ENCODE data around the gene PIEZO2.

Gene PIEZO2

GRCh38 chr18:11024928-11025669, 124.3 kb downstream of the PIEZO2 start:
- no peak for DNase-seq

DNA sequence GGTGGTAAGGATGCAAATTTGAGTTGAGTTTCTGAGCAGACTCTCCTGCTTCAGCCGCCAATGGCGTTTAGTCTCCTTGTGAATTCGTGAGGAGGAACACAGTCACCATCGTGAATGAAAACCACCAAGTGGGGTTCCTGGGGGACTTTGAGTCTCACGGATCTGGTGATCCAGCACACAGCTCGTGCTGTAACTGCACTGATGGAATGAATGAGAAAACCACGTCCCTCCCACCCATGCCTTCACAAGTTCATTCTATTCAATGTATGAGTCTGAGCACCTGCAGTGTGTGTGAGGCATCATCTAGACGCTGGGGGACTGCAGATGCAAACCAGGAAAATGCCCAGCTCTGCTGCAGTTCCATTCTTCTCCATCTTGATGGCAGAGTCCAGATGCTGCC, 127.9 kb downstream of the PIEZO2 start:
- no peak for DNase-seq

DNA sequence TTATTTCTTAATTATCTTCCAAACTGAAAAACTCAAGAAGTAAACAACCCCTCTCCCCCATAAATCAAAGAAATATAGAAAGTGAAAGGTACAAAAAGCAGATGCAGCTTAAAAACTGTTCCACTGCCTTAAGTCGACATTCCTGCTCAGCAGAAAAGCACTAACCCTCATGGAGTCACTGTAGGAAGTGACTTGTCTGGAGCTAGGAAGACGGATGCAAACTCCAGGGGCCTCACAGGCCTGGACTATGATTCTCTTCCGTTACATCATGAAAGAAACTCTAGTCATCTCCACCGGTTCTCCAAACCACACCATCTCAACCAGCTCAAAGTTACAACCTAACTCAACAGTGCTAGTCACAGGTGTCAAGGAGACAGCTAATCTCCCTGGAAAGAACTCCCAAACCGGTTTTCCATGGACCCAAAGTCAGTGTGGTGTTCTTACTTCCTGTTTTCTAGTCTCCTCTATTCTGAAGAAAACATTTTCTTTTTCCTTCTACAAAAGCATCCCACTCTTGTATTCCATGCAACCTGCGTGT, 128.4 kb downstream of the PIEZO2 start:
- no peak for DNase-seq

- DNase-seq, result no peak
These were observed 129.1 kb downstream of the PIEZO2 start for GRCh38 chr18:11020161-11020853.

DNA sequence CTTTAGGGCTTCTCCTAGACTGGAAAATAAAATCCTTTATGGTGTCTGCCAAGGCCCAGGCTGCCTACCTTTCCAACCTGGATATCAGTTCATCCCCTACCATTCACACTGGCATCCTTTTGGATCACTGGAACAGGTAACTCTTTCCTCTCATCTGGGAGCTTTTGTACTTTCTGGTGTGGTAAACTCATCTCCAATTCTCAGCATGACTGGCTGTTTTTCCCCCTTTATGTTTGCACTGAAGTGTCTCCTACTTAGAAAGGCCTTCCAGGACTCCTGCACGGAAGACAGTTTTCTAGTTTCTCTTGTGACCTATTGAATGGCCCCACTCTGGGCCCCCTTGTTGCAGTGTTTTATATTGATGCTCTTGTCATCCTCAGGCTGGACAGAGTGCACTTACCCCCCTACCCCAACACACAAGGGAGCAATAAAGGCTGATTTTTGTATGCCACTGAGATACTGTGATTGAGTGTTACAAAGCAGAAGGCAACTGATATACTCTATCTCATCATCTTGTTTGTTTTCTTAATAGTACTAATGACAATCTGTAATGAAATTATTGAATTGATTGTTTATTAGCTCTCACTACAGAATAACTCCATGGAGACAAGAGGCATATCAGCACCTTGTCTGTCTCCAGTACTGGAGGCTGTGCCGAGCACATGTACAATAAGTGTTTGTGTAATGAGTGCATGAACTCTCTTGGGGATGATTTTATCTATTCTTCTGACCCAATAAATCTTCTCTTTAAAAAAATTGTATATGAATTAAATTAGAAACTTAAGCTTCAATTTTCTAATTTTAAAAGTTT, 129.9 kb downstream of the PIEZO2 start:
- DNase-seq, result no peak

GRCh38 chr18:11009869-11010268, 139.5 kb downstream of the PIEZO2 start:
- no peak for DNase-seq

GRCh38 chr18:11009147-11009546, 140.2 kb downstream of the PIEZO2 start:
- no peak for DNase-seq

- no peak for DNase-seq
These were observed 140.9 kb downstream of the PIEZO2 start for GRCh38 chr18:11008505-11008904.

DNA sequence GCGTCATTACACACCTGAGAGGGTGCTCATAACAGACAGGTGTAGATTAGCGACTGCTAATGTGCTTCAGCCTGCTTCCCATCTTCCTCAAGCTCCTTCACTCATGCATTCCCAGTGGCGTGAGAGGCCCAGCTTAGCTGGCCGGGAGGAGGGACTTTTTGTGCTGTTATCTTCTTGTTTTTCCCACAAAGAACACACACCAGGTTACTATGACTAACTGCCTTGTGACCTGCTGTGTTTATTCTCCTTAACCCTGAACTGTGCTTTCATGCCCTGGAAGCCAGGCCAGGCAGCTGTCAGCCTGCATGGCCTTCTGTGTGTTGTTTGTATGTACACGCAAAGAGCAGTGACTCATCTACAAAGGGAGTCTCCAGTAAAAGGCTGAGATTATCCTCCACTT, 143.8 kb downstream of the PIEZO2 start:
- DNase-seq, result no peak

- DNase-seq, result no peak
These were observed 144.4 kb downstream of the PIEZO2 start for GRCh38 chr18:11004951-11005350.

DNA sequence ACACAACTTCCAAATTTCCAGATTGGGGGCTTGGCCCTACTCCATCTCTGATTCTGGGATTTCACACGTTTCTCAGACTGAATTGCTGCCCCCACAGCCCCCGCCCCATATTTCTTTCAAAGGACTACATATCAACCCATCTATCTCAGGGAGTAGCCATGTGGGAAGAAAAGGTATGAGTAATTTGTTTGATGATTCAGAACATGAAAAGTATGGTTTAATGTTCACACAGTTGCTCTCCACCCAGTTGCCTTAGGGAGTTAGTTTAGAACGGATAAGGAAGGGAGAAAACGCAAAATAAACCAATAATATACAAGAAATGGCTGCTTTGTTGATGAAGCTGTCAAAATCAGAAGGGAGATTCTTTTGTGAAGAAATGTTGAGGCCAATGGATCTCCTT, 145.1 kb downstream of the PIEZO2 start:
- DNase-seq, result no peak

DNA sequence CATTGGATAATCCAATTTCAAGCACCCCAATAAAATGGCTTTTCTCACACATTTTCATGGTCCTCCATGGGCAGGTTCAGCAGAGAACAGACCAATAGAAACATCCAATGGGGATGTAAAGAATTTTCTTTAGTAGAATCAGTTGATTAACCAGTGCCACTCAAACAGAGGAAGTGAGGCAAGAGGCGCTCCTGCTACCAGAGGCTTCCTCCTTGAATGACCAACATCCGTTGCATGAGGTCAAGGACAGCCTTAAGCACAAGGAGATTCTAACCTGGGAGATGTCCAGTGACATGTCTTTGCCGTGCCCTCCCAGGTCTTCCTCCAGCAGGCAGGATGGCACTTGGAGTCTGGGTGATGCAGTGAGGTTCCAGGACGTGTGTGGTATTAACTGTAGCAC, 146.6 kb downstream of the PIEZO2 start:
- DNase-seq, result no peak

- DNase-seq, result no peak
These were observed 147.1 kb downstream of the PIEZO2 start for GRCh38 chr18:11002277-11002676.

DNA sequence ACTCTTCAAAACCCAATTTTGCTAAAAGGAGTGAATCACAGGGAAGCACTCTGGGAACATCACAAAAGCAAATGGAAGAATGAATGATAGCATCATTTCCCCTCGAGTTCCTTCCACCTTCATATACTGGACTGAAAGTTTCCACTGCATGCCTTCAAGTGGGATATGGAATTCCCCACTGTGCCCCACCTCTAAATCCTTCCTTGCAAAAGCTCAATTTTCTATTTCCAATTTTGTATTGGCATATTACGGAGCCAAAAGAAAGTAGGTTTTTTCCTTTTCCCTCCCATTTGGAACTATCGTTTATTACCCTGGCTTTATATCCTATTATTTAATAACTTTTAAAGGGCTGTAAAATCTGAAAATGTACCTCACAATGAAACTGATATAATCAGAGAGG, 149.3 kb downstream of the PIEZO2 start:
- DNase-seq, result no peak

- no peak for DNase-seq
These were observed 151.5 kb downstream of the PIEZO2 start for GRCh38 chr18:10997885-10998284.

- no peak for DNase-seq
These were observed 153.8 kb downstream of the PIEZO2 start for GRCh38 chr18:10995550-10995949.

- no peak for DNase-seq
These were observed 159.9 kb downstream of the PIEZO2 start for GRCh38 chr18:10989486-10989885.

GRCh38 chr18:10985689-10986088, 163.7 kb downstream of the PIEZO2 start:
- DNase-seq, result no peak

DNA sequence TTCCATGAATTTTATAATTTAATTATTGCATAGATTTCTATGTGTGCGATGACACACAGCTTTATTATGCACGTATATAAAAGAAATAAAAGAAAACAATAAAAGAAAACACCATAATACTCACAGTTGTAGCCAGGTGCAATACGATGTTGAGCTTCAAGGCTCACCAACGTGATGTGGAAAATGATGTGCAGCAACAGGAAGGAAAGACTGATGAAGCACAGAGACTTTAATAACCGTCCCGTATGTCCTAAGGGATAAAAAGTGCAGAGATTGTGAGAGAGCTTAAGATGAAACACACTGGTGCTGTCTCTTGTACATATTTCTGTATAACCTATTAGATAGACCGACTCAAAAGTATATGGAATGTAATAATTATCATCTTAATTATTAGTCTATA, 170.0 kb downstream of the PIEZO2 start:
- DNase-seq, result no peak

DNA sequence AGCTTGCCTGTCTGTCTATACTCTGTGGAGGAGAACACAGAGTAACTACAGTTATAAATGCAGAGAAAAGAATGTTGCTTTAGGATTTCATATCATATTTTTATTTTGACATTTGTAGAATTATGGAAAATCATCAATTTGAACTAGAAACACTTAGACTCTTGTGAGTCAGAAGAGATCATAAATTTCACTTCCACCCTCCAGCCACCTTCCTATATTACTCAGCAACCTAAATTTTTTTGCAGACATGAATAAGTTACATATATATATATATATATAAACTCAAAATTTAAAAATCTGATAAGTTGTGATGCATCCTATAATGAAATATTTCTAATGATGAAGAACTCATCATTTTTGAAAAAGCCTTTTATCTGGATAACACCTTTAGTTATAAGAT, 172.3 kb downstream of the PIEZO2 start:
- DNase-seq, result no peak

- DNase-seq, result no peak
These were observed 175.7 kb downstream of the PIEZO2 start for GRCh38 chr18:10973567-10974203.

DNA sequence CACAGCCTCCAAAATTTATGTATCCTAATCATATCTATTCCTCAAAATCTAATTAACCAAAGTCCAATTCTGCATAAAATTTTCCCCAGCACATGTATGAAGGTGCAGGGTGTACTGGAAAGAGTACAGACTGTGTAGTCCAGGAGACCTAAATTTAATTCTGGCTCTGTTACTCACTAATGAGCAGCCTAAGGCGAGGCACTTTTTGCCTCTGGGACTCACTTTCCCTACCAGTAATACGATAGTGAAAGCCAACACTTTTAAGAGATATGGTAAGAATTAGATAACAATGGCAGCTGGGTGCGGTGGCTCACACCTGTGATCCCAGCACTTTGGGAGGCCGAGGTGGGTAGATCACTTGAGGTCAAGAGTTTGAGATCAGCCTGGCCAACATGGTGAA, 177.7 kb downstream of the PIEZO2 start:
- no peak for DNase-seq

DNA sequence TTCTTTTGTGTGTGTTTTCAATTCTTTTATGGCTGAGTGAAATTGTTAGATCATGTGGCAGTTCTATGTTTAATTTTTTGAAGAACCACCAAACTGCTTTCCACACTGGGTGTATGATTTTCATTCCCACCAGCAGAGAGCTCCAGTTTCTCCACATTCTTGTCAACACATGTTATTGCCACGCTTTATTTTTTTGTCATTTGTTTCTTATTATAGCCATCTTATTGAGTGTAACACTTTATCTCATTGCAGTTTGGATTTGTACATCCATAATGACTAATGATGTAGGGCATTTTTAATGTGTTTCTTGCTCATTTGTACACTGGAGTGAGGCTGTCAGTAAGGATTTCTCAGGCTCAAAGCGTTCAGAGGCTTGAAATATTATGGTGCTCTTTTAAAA, 184.2 kb downstream of the PIEZO2 start:
- DNase-seq, result no peak

All from Kasumi-1 (cell line).